Esophagus muscularis mucosa (tissue), 4 donors: ENCODE results near the gene CNTLN.

Experiments used
- EP300 ChIP-seq: sonication (generic); formaldehyde crosslinking; IDR thresholded peaks from one replicate; pipeline ENCODE4 v1.6.1; 2017; ENCODE audit warnings: antibody characterized with exemption
- POLR2A ChIP-seq: fragments of 450-650 bp; IDR thresholded peaks from one replicate; pipeline ENCODE4 v1.6.1; 2017; ENCODE audit warnings: antibody characterized with exemption, moderate library complexity, mild to moderate bottlenecking, low read depth
- POLR2AphosphoS5 ChIP-seq, 2 donors: sonication (generic); formaldehyde crosslinking; IDR thresholded peaks; one replicate each; pipeline ENCODE4 v1.6.1; 2017; ENCODE audit warnings: antibody characterized with exemption in 2 of 2
- TF ChIP-seq, protein P1 (sequence below), 3 experiments: fragments of 200-600 bp in 2 of 3; fragments of 450-650 bp in 1 of 3; sonication (generic) in 2 of 3; IDR thresholded peaks; one replicate each; pipeline ENCODE4 v1.5.1; 2017 to 2019; ENCODE audit warnings: antibody characterized with exemption in 3 of 3, mild to moderate bottlenecking in 2 of 3, moderate library complexity in 1 of 3

DNA sequence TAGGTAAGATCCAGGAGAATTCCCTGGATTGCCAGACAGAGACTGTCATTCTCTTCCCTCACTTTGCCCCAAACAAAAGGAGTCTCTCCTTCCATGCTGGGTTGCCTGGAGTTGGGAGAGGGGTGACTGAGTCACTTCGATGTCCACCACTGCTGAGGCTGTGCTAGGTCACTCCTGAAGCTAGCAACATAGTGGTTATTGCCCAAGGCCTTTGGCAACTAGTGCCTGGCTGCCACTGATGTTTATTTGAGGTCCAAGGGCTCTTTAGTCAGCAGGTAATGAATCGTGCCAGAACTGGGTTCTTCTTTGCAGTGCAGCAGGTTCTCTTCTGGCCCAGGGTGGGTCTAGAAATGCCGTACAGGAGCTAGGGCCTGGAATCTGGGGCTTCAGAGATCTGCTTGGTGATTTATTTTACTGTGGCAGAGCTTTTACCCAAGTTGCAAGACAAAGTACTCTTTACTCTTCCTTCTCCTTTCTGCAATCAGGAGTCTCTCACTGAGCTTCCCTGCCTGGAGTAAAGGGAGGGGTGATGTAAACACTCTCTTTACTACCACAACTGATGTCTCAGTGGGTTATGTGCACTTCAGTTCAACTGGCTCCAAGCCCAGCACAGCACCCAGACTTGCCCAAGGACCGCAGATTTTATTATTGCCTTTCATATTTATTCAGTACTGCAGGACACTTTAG is 288.3 kb downstream of the CNTLN start:
- TF ChIP-seq, protein P1, sequence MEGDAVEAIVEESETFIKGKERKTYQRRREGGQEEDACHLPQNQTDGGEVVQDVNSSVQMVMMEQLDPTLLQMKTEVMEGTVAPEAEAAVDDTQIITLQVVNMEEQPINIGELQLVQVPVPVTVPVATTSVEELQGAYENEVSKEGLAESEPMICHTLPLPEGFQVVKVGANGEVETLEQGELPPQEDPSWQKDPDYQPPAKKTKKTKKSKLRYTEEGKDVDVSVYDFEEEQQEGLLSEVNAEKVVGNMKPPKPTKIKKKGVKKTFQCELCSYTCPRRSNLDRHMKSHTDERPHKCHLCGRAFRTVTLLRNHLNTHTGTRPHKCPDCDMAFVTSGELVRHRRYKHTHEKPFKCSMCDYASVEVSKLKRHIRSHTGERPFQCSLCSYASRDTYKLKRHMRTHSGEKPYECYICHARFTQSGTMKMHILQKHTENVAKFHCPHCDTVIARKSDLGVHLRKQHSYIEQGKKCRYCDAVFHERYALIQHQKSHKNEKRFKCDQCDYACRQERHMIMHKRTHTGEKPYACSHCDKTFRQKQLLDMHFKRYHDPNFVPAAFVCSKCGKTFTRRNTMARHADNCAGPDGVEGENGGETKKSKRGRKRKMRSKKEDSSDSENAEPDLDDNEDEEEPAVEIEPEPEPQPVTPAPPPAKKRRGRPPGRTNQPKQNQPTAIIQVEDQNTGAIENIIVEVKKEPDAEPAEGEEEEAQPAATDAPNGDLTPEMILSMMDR (IDR thresholded peaks at IDR 0.05), result no peak
- TF ChIP-seq EP300 (no peak), POLR2A (no peak), POLR2AphosphoS5 (IDR thresholded peaks at IDR 0.05) (no peak)
